ENCODE data around the gene AP5S1. TPM values are rescaled to one million over a fixed set of nuclear protein-coding genes. Genes with fewer than 3 reads are reported as not detected.

Gene AP5S1
- total and polyA plus RNA-seq, 2 of the 13 experiments (the other 11 are each of a cell fraction or from before 2014, with no cell fraction given): 7.9 to 23.2 TPM

DNA sequence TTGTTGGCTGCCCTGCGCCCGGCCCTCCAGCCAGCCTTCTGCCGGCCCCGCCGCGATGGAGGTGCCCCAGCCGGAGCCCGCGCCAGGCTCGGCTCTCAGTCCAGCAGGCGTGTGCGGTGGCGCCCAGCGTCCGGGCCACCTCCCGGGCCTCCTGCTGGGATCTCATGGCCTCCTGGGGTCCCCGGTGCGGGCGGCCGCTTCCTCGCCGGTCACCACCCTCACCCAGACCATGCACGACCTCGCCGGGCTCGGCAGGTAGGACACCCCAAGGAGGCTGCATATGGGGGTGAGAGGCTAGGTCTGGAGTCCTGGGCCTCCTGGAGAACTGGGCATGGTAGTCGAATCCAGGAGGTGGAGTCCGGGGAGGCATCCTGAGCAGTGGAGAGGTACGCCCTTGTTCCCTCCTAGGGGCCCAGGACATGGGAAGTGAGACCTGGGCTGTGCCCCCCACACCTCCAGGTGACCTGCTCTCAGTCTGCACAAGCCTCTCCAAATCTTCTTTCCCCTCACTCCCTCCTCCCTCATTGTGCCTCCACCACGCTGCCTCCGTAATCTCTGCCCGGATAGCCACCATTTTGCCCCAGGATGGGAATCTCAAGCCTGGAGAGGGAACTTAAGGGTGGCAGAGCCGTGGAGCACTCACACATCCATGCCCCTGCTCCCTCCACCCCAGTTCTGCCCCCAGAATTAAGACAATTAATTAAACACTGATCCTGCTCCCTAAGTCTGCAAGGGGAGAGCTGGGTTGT lies 23.7 kb upstream of the AP5S1 start (continued):
- TF ChIP-seq, protein P1, sequence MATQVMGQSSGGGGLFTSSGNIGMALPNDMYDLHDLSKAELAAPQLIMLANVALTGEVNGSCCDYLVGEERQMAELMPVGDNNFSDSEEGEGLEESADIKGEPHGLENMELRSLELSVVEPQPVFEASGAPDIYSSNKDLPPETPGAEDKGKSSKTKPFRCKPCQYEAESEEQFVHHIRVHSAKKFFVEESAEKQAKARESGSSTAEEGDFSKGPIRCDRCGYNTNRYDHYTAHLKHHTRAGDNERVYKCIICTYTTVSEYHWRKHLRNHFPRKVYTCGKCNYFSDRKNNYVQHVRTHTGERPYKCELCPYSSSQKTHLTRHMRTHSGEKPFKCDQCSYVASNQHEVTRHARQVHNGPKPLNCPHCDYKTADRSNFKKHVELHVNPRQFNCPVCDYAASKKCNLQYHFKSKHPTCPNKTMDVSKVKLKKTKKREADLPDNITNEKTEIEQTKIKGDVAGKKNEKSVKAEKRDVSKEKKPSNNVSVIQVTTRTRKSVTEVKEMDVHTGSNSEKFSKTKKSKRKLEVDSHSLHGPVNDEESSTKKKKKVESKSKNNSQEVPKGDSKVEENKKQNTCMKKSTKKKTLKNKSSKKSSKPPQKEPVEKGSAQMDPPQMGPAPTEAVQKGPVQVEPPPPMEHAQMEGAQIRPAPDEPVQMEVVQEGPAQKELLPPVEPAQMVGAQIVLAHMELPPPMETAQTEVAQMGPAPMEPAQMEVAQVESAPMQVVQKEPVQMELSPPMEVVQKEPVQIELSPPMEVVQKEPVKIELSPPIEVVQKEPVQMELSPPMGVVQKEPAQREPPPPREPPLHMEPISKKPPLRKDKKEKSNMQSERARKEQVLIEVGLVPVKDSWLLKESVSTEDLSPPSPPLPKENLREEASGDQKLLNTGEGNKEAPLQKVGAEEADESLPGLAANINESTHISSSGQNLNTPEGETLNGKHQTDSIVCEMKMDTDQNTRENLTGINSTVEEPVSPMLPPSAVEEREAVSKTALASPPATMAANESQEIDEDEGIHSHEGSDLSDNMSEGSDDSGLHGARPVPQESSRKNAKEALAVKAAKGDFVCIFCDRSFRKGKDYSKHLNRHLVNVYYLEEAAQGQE (IDR thresholded peaks at IDR 0.05; ENCODE audit: borderline replicate concordance in 1 of 2, low read depth in 1 of 2, low read length in 2 of 2): no peak
- TF ChIP-seq, protein P2, sequence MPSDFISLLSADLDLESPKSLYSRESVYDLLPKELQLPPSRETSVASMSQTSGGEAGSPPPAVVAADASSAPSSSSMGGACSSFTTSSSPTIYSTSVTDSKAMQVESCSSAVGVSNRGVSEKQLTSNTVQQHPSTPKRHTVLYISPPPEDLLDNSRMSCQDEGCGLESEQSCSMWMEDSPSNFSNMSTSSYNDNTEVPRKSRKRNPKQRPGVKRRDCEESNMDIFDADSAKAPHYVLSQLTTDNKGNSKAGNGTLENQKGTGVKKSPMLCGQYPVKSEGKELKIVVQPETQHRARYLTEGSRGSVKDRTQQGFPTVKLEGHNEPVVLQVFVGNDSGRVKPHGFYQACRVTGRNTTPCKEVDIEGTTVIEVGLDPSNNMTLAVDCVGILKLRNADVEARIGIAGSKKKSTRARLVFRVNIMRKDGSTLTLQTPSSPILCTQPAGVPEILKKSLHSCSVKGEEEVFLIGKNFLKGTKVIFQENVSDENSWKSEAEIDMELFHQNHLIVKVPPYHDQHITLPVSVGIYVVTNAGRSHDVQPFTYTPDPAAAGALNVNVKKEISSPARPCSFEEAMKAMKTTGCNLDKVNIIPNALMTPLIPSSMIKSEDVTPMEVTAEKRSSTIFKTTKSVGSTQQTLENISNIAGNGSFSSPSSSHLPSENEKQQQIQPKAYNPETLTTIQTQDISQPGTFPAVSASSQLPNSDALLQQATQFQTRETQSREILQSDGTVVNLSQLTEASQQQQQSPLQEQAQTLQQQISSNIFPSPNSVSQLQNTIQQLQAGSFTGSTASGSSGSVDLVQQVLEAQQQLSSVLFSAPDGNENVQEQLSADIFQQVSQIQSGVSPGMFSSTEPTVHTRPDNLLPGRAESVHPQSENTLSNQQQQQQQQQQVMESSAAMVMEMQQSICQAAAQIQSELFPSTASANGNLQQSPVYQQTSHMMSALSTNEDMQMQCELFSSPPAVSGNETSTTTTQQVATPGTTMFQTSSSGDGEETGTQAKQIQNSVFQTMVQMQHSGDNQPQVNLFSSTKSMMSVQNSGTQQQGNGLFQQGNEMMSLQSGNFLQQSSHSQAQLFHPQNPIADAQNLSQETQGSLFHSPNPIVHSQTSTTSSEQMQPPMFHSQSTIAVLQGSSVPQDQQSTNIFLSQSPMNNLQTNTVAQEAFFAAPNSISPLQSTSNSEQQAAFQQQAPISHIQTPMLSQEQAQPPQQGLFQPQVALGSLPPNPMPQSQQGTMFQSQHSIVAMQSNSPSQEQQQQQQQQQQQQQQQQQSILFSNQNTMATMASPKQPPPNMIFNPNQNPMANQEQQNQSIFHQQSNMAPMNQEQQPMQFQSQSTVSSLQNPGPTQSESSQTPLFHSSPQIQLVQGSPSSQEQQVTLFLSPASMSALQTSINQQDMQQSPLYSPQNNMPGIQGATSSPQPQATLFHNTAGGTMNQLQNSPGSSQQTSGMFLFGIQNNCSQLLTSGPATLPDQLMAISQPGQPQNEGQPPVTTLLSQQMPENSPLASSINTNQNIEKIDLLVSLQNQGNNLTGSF (CRISPR knock-in tag; IDR thresholded peaks at IDR 0.05): peak; percentile 66; the same call in 1 of the 2 replicates
- TF ChIP-seq HES4 (CRISPR knock-in tag; IDR thresholded peaks at IDR 0.05; ENCODE audit: borderline replicate concordance) (peak; percentile 66; the same call in 1 of the 2 replicates), ZNF572 (CRISPR knock-in tag; IDR thresholded peaks at IDR 0.05) (0 out of 2 replicates have a peak, but pooled peaks have one; percentile 10), ZNF879 (CRISPR knock-in tag; IDR thresholded peaks at IDR 0.05) (no peak), KDM4B (CRISPR knock-in tag; IDR thresholded peaks at IDR 0.05) (no peak), PITX1 (CRISPR knock-in tag; IDR thresholded peaks at IDR 0.05) (peak; percentile 58; the same call in 1 of the 2 replicates), HDAC1 (CRISPR knock-in tag; IDR thresholded peaks at IDR 0.05) (peak; percentile 58; the same call in 1 of the 2 replicates), ZNF674 (CRISPR knock-in tag; IDR thresholded peaks at IDR 0.05; ENCODE audit: low read depth) (no peak), ZKSCAN5 (CRISPR knock-in tag; IDR thresholded peaks at IDR 0.05) (no peak)
- TF ChIP-seq, protein P3, sequence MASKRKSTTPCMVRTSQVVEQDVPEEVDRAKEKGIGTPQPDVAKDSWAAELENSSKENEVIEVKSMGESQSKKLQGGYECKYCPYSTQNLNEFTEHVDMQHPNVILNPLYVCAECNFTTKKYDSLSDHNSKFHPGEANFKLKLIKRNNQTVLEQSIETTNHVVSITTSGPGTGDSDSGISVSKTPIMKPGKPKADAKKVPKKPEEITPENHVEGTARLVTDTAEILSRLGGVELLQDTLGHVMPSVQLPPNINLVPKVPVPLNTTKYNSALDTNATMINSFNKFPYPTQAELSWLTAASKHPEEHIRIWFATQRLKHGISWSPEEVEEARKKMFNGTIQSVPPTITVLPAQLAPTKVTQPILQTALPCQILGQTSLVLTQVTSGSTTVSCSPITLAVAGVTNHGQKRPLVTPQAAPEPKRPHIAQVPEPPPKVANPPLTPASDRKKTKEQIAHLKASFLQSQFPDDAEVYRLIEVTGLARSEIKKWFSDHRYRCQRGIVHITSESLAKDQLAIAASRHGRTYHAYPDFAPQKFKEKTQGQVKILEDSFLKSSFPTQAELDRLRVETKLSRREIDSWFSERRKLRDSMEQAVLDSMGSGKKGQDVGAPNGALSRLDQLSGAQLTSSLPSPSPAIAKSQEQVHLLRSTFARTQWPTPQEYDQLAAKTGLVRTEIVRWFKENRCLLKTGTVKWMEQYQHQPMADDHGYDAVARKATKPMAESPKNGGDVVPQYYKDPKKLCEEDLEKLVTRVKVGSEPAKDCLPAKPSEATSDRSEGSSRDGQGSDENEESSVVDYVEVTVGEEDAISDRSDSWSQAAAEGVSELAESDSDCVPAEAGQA (IDR thresholded peaks at IDR 0.05; ENCODE audit: low read depth): peak; percentile 15; the same call in 1 of the 2 replicates
- TF ChIP-seq, protein P3 (CRISPR knock-in tag; IDR thresholded peaks at IDR 0.05; ENCODE audit: borderline replicate concordance): no peak
- TF ChIP-seq, protein P4, sequence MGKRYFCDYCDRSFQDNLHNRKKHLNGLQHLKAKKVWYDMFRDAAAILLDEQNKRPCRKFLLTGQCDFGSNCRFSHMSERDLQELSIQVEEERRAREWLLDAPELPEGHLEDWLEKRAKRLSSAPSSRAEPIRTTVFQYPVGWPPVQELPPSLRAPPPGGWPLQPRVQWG (CRISPR knock-in tag; IDR thresholded peaks at IDR 0.05; ENCODE audit: borderline replicate concordance, low read depth): no peak

Data from HepG2 (cell line).